ENCODE data around the gene YIPF6. TPM values are rescaled to one million over a fixed set of nuclear protein-coding genes. Genes with fewer than 3 reads are reported as not detected.
"Not testable (repeated sequence)": the region's sequence is repeated elsewhere in the genome, so short reads cannot be mapped to it uniquely, and the experiment has no call there.

YIPF6 gene
- polyA plus RNA-seq, 6 donors from 2014 or later = 12.7 to 25.2 (median 19.8) TPM

DNA sequence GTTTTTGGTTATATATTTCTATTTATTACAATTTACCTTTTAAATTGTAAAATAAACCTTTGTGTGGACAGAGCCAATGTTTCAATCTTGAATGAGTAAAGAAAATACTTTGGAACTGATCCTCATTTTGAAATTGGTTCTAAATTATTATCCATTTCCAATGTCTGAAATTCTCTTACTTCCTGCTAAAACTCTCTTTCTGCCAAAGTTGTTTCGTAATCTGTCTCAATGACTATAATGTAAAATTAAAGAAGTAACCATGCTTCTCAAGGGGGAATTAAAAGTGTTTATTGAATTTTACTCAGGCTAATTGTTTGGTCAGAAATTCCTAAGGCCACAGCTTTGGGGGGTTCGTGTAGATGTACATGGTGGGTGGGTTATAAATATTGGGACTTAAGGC lies 34.8 kb downstream of the YIPF6 start:
- Mint-ChIP-seq H3K9me3 (no peaks in the 10 kb centered on the region), H3K4me3 (no peak overlapping the region), H3K36me3 (peaks cover 0 to 7% of the 10 kb centered on the region in 2 donors), H3K27me3 (no peaks in the 10 kb centered on the region), H3K4me1 (no peaks in the 10 kb centered on the region), H3K27ac (no peak overlapping the region)
- DNase-seq (no peak), ATAC-seq (ENCODE audit: low read depth in 2 of 2) (no peak)

DNA sequence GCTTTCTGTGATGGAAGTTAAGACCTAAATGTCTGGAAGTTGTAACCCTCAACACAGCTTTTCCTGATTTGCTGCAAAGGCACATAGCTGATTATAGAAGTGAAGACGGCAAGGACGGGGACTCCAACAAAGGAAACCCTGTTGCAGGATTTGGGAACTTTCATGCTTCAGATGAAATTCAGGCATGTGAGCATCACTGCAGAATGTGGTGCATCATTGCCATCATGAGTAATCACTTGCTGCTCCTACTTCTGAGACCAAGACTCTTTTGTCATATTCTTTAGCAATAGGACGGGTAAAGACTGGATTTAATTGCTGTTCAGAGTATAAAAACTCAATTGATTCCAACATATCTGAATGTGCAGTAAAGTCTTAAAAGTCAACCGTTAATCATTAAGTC lies 35.8 kb downstream of the YIPF6 start:
- H3K36me3 Mint-ChIP-seq = peaks cover 0 to 3% of the 10 kb centered on the region in 2 donors
- no peaks in the 10 kb centered on the region for H3K27me3 Mint-ChIP-seq
- DNase-seq = no peak
- H3K9me3 Mint-ChIP-seq = no peaks in the 10 kb centered on the region
- H3K4me1 Mint-ChIP-seq = no peaks in the 10 kb centered on the region
- H3K27ac Mint-ChIP-seq = no peak overlapping the region
- ATAC-seq (ENCODE audit: low read depth in 2 of 2) = no peak
- no peak overlapping the region for H3K4me3 Mint-ChIP-seq

DNA sequence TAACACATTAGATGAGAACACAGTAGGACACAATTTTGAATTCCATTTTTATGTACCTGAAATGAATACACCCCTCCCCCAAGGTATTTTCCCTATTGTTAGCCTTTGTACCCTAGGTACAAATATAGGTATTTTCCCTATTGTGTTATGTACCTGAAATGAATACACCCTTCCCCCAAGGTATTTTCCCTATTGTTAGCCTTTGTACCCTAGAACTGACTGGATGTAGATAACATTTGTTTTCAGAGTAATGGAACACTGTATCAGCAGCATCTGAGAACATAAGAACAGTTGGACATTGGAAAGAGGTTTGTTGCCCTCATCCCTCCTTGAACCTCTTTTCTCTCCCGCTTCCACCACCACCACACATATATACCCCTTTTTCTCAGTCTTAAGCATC lies 37.6 kb downstream of the YIPF6 start:
- Mint-ChIP-seq H3K9me3 (peaks cover 0 to 1% (median 0%) of the 10 kb centered on the region in 7 donors), H3K4me1 (no peaks in the 10 kb centered on the region), H3K36me3 (peaks cover under 1 to 3% of the 10 kb centered on the region in 2 donors), H3K4me3 (no peak overlapping the region), H3K27ac (peak overlapping the region in 1 of 6 donors; percentile 82), H3K27me3 (no peaks in the 10 kb centered on the region)
- DNase-seq (no peak), ATAC-seq (ENCODE audit: low read depth in 2 of 2) (no peak)

DNA sequence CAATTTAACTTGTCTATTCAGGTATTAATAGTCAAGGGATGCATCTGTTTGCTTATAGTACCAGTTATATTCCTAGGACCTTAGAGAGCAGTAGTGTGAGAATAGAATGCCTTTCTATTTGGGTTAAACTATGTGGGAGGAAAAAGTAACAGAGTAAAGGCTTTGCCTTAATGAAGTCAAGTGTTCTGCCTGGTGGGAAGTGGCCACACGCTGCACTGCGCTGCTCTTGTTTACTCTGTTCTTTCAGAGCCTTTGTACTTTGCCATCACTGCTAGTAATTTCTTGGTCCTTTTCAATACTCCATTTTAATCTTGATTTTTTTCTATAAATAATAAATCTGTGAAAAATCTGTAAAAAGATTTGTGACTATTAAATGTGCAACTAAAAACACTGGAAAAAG lies 38.0 kb downstream of the YIPF6 start:
- H3K27ac Mint-ChIP-seq = peak overlapping the region in 1 of 6 donors; percentile 82
- peaks cover 0 to 4% (median 4%) of the 10 kb centered on the region in 7 donors for H3K9me3 Mint-ChIP-seq
- no peaks in the 10 kb centered on the region for H3K4me1 Mint-ChIP-seq
- H3K4me3 Mint-ChIP-seq = no peak overlapping the region
- no peaks in the 10 kb centered on the region for H3K27me3 Mint-ChIP-seq
- DNase-seq (no peak), ATAC-seq (ENCODE audit: low read depth in 2 of 2) (no peak)
- peaks cover 5 to 7% of the 10 kb centered on the region in 2 donors for H3K36me3 Mint-ChIP-seq

DNA sequence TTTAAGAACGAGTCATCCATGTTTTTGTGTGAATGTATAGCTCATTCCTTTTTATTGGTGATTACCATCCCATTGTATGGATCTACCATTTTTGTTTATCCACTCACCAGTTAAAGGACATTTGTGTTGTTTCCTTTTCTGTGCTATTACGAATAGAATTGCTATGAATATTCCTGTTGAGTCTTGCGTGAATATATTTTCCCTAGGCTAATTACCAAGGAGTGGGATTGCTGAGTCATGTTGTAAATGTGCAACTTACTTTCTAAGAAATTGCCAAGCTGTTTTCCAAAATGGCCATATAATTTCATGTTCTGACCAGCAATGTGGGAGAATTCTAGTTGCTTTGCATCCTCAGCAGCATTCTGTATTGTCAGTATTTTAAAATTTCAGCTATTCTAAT lies 51.3 kb downstream of the YIPF6 start:
- DNase-seq = no peak
- H3K4me3 Mint-ChIP-seq = no peak overlapping the region
- no peaks in the 10 kb centered on the region for H3K4me1 Mint-ChIP-seq
- H3K27ac Mint-ChIP-seq = no peak overlapping the region
- no peak for ATAC-seq (ENCODE audit: low read depth in 2 of 2)
- H3K36me3 Mint-ChIP-seq = peaks cover 0 to 2% of the 10 kb centered on the region in 2 donors
- no peaks in the 10 kb centered on the region for H3K27me3 Mint-ChIP-seq
- no peaks in the 10 kb centered on the region for H3K9me3 Mint-ChIP-seq

DNA sequence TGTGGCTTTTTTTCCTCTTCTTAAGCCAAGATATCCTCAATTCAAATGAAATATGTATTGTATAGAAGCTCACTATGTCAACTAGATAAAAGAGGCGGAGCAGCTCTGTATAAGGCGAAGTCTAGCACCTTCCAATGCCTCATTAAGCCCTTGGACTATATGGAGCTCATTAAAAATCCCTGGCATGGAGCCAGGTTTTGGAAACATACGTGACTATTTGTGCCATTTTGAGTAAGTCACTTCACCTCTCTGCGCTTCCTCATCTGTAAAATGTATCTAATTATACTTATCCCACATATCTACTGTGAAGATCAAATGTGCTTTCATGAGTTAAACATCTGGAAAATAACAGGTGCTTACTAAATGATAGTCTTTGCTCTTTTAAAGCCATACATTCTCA lies 57.2 kb downstream of the YIPF6 start:
- peaks cover 0 to 5% of the 10 kb centered on the region in 2 donors for H3K36me3 Mint-ChIP-seq
- no peak overlapping the region for H3K27ac Mint-ChIP-seq
- ATAC-seq (ENCODE audit: low read depth in 2 of 2) (no peak), DNase-seq (no peak)
- peaks cover 0 to 14% (median 10%) of the 10 kb centered on the region in 7 donors for H3K9me3 Mint-ChIP-seq
- no peaks in the 10 kb centered on the region for H3K27me3 Mint-ChIP-seq
- H3K4me1 Mint-ChIP-seq = no peaks in the 10 kb centered on the region
- no peak overlapping the region for H3K4me3 Mint-ChIP-seq

DNA sequence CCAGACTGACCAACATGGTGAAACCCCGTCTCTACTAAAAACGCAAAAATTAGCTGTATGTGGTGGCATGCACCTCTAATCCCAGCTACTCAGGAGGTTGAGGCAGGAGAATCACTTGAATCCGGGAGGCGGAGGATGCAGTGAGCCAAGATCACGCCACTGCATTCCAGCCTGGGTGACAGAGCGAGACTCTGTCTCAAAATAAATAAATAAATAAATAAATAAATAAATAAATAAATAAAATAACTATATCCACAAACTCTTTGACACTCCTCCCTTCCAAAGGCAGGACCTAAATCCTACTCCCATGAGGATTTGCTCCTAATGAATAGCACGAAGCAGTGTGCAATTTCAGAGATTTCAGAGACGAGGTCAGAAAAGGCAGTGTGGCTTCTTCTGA lies 58.3 kb downstream of the YIPF6 start:
- H3K4me1 Mint-ChIP-seq; H3K4me3 Mint-ChIP-seq; ATAC-seq (ENCODE audit: low read depth in 2 of 2); H3K27me3 Mint-ChIP-seq; H3K27ac Mint-ChIP-seq; DNase-seq; H3K36me3 Mint-ChIP-seq: not testable (repeated sequence)
- peaks cover 0 to 21% (median 10%) of the 10 kb centered on the region in 7 donors for H3K9me3 Mint-ChIP-seq

DNA sequence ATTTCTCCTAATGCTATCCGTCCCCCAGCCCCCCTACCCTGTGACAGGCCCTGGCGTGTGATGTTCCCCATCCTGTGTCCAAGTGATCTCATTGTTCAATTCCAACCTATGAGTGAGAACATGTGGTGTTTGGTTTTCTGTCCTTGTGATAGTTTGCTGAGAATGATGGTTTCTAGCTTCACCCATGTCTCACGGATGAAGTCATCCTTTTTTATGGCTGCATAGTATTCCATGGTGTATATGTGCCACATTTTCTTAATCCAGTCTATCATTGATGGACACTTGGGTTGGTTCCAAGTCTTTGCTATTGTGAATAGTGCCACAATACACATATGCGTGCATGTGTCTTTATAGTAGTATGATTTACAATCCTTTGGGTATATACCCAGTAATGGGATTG lies 61.1 kb downstream of the YIPF6 start:
- not testable (repeated sequence) for H3K4me1 Mint-ChIP-seq; ATAC-seq (ENCODE audit: low read depth in 2 of 2); H3K36me3 Mint-ChIP-seq

DNA sequence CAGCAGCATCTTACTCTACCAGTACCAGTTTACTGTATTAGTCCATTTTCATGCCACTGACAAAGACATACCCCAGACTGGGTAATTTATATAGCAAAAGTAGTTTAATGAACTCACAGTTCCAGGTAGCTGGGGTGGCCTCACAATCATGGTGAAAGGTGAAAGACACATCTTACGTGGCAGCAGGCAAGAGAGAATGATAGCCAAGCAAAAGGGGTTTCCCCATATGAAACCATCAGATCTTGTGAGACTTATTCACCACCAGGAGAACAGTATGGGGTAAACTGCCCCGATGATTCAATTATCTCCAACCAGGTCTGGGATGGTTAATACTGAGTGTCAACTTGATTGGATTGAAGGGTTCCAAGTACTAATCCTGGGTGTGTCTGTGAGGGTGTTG lies 69.3 kb downstream of the YIPF6 start:
- Mint-ChIP-seq H3K27ac (peak overlapping the region in 1 of 6 donors; percentile 17), H3K4me1 (no peaks in the 10 kb centered on the region), H3K9me3 (peaks cover 0 to 5% (median 1%) of the 10 kb centered on the region in 7 donors), H3K27me3 (no peaks in the 10 kb centered on the region), H3K4me3 (no peak overlapping the region), H3K36me3 (no peaks in the 10 kb centered on the region)
- DNase-seq (no peak), ATAC-seq (ENCODE audit: low read depth in 2 of 2) (no peak)

More for the DNA sequence above, 61.1 kb downstream of the YIPF6 start:
- not testable (repeated sequence) for H3K27me3 Mint-ChIP-seq, H3K27ac Mint-ChIP-seq, DNase-seq, H3K4me3 Mint-ChIP-seq
- H3K9me3 Mint-ChIP-seq = peaks cover 0 to 21% (median 17%) of the 10 kb centered on the region in 7 donors

DNA sequence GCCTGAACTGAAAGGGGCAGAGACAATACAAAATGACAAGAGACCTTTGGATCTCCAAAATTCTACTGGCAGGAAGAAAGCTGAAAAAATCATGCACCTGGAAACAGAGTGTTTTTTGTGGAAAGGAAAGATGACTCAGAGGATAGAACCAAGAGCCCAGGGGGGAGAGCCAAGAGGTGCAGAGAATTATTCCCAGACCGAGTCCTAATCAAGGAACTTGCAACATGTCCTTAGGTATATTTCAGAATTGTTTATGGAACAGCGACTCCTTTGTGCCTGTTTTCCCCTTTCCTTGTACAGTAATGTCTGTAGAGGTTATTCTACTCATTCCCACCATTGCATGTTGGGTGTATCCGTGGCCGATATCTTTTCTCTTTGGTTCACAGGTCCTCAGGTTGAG lies 71.7 kb downstream of the YIPF6 start:
- DNase-seq = no peak
- no peak for ATAC-seq (ENCODE audit: low read depth in 2 of 2)
- H3K9me3 Mint-ChIP-seq = peaks cover 0 to 6% (median 0%) of the 10 kb centered on the region in 7 donors
- H3K27ac Mint-ChIP-seq = no peak overlapping the region
- no peak overlapping the region for H3K4me3 Mint-ChIP-seq
- H3K4me1 Mint-ChIP-seq = no peaks in the 10 kb centered on the region
- H3K27me3 Mint-ChIP-seq = no peaks in the 10 kb centered on the region
- H3K36me3 Mint-ChIP-seq = no peaks in the 10 kb centered on the region

DNA sequence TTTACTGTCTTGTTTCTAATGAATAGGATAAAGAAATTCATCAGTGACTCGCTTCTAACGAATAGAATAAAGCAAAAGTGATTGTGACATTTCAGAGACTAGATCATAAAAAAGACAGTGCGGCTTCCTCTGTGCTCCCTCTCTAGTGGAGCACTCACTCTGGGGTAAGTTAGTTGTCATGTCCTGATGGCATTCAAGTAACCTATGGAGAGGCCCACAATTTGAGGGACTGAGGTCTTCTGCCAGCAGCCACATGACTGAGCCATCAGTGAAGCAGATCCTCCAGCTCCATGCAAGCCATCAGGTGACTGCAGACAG lies 72.4 kb downstream of the YIPF6 start:
- H3K9me3 Mint-ChIP-seq = peaks cover 0 to 6% (median 0%) of the 10 kb centered on the region in 7 donors
- H3K27me3 Mint-ChIP-seq = no peaks in the 10 kb centered on the region
- no peaks in the 10 kb centered on the region for H3K36me3 Mint-ChIP-seq
- no peak for DNase-seq
- no peak overlapping the region for H3K4me3 Mint-ChIP-seq
- no peaks in the 10 kb centered on the region for H3K4me1 Mint-ChIP-seq
- H3K27ac Mint-ChIP-seq = no peak overlapping the region
- ATAC-seq (ENCODE audit: low read depth in 2 of 2) = no peak

DNA sequence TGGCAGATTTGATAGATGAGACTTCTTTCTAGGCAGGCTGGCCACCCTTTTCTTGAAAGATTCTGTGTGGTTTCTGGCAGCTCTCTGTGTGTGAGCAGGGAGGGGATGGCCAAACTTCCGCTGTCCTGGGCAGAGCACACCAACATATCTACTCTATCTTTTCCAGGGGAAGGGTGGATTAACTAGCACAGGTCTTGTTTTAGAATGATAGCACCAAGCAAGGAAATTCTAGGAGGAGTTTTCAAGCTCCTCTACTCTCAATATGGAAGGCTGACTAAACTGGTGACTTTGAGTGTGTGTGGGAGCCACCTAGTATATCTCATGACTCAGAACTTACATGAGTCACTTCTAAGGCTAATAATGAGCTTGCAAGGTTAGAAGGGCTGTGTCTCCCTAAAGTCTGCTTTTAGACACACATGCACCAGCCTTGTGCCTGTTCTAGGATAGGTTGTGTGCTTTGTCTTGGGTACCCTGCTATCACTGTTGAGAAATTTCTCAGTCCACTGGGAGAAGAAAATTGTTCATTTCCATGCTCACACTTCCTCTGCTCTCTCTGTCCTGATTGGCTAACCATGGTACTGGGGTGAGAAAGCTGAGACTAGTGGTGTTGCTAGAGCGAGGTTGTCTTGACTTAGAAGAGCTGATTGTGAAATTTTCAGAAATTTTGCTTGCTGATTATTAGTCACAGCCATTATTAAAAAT lies 72.9 kb downstream of the YIPF6 start:
- DNase-seq (no peak), ATAC-seq (ENCODE audit: low read depth in 2 of 2) (no peak)
- Mint-ChIP-seq H3K27ac (peak overlapping the region in 1 of 6 donors; percentile 5), H3K27me3 (no peaks in the 10 kb centered on the region), H3K4me1 (no peaks in the 10 kb centered on the region), H3K4me3 (no peak overlapping the region), H3K9me3 (peaks cover 0 to 6% (median 0%) of the 10 kb centered on the region in 7 donors), H3K36me3 (no peaks in the 10 kb centered on the region)

DNA sequence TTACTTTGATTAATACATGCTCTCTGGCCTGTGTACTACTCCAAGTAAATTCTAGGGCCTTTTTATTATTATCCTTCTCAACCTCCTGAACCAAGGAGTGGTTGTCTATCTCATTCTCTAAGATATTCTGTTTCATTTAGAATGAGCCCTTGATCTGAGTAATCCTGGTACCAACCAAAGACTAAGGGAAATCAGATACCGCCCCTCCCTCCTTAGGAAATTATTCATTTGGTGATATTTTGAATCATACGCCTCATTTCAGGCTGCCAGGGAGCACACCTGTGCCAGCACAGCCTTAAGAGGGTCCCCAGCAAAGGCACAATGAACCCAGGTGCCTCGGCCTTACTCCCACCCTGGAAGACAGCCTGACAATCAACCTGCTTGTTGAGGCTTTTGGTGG lies 75.4 kb downstream of the YIPF6 start:
- Mint-ChIP-seq H3K9me3 (peaks cover 0 to 6% (median 0%) of the 10 kb centered on the region in 7 donors), H3K4me3 (no peak overlapping the region), H3K27ac (no peak overlapping the region), H3K27me3 (no peaks in the 10 kb centered on the region), H3K4me1 (no peaks in the 10 kb centered on the region), H3K36me3 (no peaks in the 10 kb centered on the region)
- DNase-seq (no peak), ATAC-seq (ENCODE audit: low read depth in 2 of 2) (no peak)

DNA sequence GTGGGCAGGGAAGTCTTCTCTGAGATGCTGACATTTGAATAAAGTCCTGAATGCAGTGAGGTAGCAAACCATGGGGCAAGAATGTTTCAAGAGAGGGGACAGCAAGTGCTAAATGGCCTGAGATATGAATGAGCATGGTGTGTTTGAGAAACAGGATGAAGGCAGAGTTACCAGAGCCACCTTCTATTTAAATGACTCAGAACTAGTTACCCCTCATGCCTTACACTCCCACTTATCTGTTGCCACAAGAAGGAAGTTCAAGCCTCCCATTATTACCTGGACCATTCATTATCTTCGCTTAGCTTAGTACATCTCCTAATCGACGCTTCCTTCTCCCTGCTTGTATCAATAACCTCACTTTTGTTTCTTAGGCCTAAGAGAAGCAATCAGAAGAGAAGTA lies 81.0 kb downstream of the YIPF6 start:
- Mint-ChIP-seq H3K27me3 (no peaks in the 10 kb centered on the region), H3K9me3 (peaks cover 0 to 7% (median 1%) of the 10 kb centered on the region in 7 donors), H3K4me1 (no peaks in the 10 kb centered on the region), H3K27ac (no peak overlapping the region), H3K36me3 (no peaks in the 10 kb centered on the region), H3K4me3 (no peak overlapping the region)
- DNase-seq = no peak
- no peak for ATAC-seq (ENCODE audit: low read depth in 2 of 2)

DNA sequence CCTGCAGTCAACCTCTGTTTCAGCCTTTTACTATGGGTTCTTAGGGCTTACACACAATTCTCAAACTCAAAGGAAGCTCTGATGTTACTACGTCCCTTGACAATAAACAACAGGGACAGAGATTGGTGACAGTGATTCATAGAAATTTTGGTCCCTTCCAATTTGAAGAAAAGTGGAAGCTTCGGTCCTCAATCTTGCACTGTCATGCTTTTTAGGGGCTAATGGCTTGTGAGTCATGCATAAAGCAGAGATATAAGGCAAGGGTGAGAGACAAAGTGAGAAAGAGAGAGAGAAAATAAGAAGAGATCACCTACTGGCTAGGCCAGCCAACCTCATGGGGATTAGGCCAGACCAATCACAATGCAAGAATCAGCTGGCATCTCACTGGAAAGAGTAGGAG lies 85.4 kb downstream of the YIPF6 start:
- peaks cover 2 to 21% (median 4%) of the 10 kb centered on the region in 7 donors for H3K9me3 Mint-ChIP-seq
- H3K27me3 Mint-ChIP-seq = no peaks in the 10 kb centered on the region
- H3K4me1 Mint-ChIP-seq = no peaks in the 10 kb centered on the region
- no peaks in the 10 kb centered on the region for H3K36me3 Mint-ChIP-seq
- H3K4me3 Mint-ChIP-seq = no peak overlapping the region
- ATAC-seq (ENCODE audit: low read depth in 2 of 2) (no peak), DNase-seq (no peak)
- no peak overlapping the region for H3K27ac Mint-ChIP-seq

Data from naive B cell (primary cell).